Measurements from ENCODE around the gene SPCS2.

DNA sequence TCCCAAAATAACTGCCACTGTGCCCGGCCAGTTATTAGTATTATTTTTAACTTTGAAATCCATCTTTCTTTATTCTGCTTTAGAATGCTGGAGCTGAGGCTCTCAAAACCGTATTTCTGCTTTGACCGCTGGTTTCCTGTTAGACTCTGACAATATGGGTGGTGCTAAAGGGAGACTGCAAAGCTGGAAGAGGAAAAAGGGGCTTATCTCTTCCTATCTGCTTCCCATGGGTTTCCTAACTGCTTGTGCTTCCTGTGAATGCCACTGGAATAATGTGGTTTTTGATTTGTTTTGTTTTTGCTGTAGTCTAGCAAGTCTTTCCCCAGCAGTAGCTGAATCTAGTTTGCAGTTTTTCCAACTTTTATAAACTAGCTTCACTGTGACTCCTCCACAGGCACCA lies 43.7 kb upstream of the SPCS2 start:
- TF ChIP-seq CTCF (conservative IDR thresholded peaks at IDR 0.05) (no peak), ZFX (IDR thresholded peaks at IDR 0.05) (no peak)
